ENCODE measurements around the gene LAMP2. TPM values are rescaled to one million over a fixed set of nuclear protein-coding genes. Genes with fewer than 3 reads are reported as not detected.

LAMP2 gene
- total and polyA plus RNA-seq, 10 of the 15 experiments (the other 5 are each of a cell fraction or from before 2014, with no cell fraction given): 21.0 to 48.1 (median 27.3) TPM

GRCh38 chrX:120426599-120426998, 42.5 kb downstream of the LAMP2 start:
- Histone ChIP-seq H3K4me2 (ENCODE audit: control insufficient read depth, insufficient read depth) (no peak overlapping the region), H3K36me3 (ENCODE audit: control insufficient read depth in 2 of 2, insufficient read depth in 2 of 2, low read length in 1 of 2) (no peaks in the 10 kb centered on the region), H3K4me1 (ENCODE audit: control insufficient read depth, insufficient read depth, low read length) (no peaks in the 10 kb centered on the region), H3K27ac (ENCODE audit: control insufficient read depth, insufficient read depth) (no peak overlapping the region), H3K27me3 (replicated peaks in 1 of 2; ENCODE audit: control insufficient read depth in 2 of 2, insufficient read depth in 2 of 2, low read length in 1 of 2) (no peaks in the 10 kb centered on the region), H2AFZ (ENCODE audit: control insufficient read depth, low read depth, low read length) (no peak overlapping the region), H4K20me1 (ENCODE audit: control insufficient read depth, insufficient read depth) (no peaks in the 10 kb centered on the region), H3K4me3 (no peak overlapping the region), H3K79me2 (ENCODE audit: control insufficient read depth, insufficient read depth, low read length) (no peaks in the 10 kb centered on the region), H3K9ac (ENCODE audit: control insufficient read depth, insufficient read depth, low read length) (no peak overlapping the region), H3K9me3 (replicated peaks; ENCODE audit: control insufficient read depth, insufficient read depth, low read length) (no peaks in the 10 kb centered on the region)
- RAD21 ChIA-PET (ENCODE audit: unreplicated experiment): no interaction called here
- SMC1A ChIA-PET (ENCODE audit: uncharacterized antibody, unreplicated experiment): interaction anchor here (1.3 kb wide), 1 partner anchor 46 kb away, joined by 3 read pairs; no protein-coding TSS in a partner anchor
- no peak for ATAC-seq
- no TSS peak for BruUV-seq (replicated peaks)
- in situ Hi-C loops (cut with MboI): no loop called here
- POLR2A ChIA-PET: interaction anchor here (1.2 kb wide), 1 partner anchor 12 kb away, joined by 3 read pairs; no protein-coding TSS in a partner anchor
- no peak for FAIRE-seq
- CTCF ChIA-PET: interaction anchor here (0.7 to 2.4 kb wide), 4 partner anchors 10 to 212 kb away, joined by 3 to 6 read pairs (median 4); no protein-coding TSS in a partner anchor
- DNase-seq (ENCODE audit: low read depth, low spot score): no peak
- intact Hi-C loops (cut with micrococcal nuclease; ENCODE audit: unreplicated experiment): no loop called here
- no peak for TF ChIP-seq POLR2AphosphoS2 (IDR thresholded peaks at IDR 0.05; ENCODE audit: low read depth, low read length)
- TF ChIP-seq ZNF274 (IDR thresholded peaks at IDR 0.05; ENCODE audit: insufficient read depth, insufficient read length): no peak
- TF ChIP-seq IRF3 (IDR thresholded peaks at IDR 0.05): no peak
- TF ChIP-seq SMC3 (IDR thresholded peaks at IDR 0.05; ENCODE audit: borderline replicate concordance, low read length): no peak
- TF ChIP-seq STAT1 (conservative IDR thresholded peaks at IDR 0.05): no peak
- no peak for TF ChIP-seq ATF2 (IDR thresholded peaks at IDR 0.05; ENCODE audit: low read length)
- no peak for TF ChIP-seq ZBTB11 (CRISPR knock-in tag; IDR thresholded peaks at IDR 0.05)
- TF ChIP-seq RAD51 (IDR thresholded peaks at IDR 0.05): no peak
- no peak for TF ChIP-seq EED (IDR thresholded peaks at IDR 0.05; ENCODE audit: low read depth)
- TF ChIP-seq SRF (IDR thresholded peaks at IDR 0.05; ENCODE audit: low read depth in 2 of 2, low read length in 2 of 2): no peak
- no peak for TF ChIP-seq IRF5 (IDR thresholded peaks at IDR 0.05; ENCODE audit: borderline replicate concordance)
- TF ChIP-seq ZNF622 (IDR thresholded peaks at IDR 0.05): no peak
- no peak for TF ChIP-seq CREB1 (IDR thresholded peaks at IDR 0.05; ENCODE audit: low read depth)
- no peak for TF ChIP-seq CREM (IDR thresholded peaks at IDR 0.05; ENCODE audit: low read depth)
- TF ChIP-seq PBX3 (IDR thresholded peaks at IDR 0.05; ENCODE audit: insufficient replicate concordance, low read depth, low read length): no peak
- TF ChIP-seq RCOR1 (conservative IDR thresholded peaks at IDR 0.05; ENCODE audit: low read depth, low read length): no peak

Measured in GM12878 (cell line).